AG04450 (cell line): ENCODE measurements around the gene NRL. TPM values are rescaled to one million over a fixed set of nuclear protein-coding genes. Genes with fewer than 3 reads are reported as not detected.

Experiments used
- CTCF ChIA-PET: fragments of 300-600, 350-600 bp; formaldehyde crosslinking; extraction: SDS; loops from one replicate; lab custom pipeline; 2022; ENCODE audit warnings: antibody characterized with exemption, inconsistent platforms; lab: Charles Lee
- POLR2A ChIA-PET: fragments of 350-600 bp; formaldehyde crosslinking; extraction: SDS; loops from one replicate; lab custom pipeline; 2021; ENCODE audit warnings: antibody characterized with exemption, inconsistent platforms; lab: Yijun Ruan, JAX
- DNase-seq: peaks from one replicate; pipeline ENCODE4 v3.0.0-alpha.2; 2011; ENCODE audit warnings: low read depth, low spot score
- H3K27ac ChIP-seq: one replicate; pipeline ENCODE4 v1.5.1; 2012; ENCODE audit warnings: low read depth, low read length, control low read depth
- H3K27me3 ChIP-seq: one replicate; pipeline ENCODE4 v1.6.0; 2012; ENCODE audit warnings: low read length; ENCODE audit not compliant: control insufficient read depth, insufficient read depth
- H3K4me3 ChIP-seq: 2 replicates; pipeline ENCODE4 v1.5.1; 2011; ENCODE audit warnings: mild to moderate bottlenecking, low read depth, low read length, control low read depth
- H3K9me3 ChIP-seq: 2 replicates; pipeline ENCODE4 v1.5.1; 2012; ENCODE audit warnings: low read length; ENCODE audit not compliant: control insufficient read depth, insufficient read depth
- polyA plus RNA-seq: library from polyadenylated mRNA; depleted of rRNA; stranded (reverse); fragments of >200 nt; gene quantifications from 2 replicates; pipeline ENCODE4 v1.2.3, GENCODE V29; 2011
- TF ChIP-seq, protein P1 (sequence below): IDR thresholded peaks from 2 replicates; pipeline ENCODE4 v1.5.1; 2011; ENCODE audit warnings: low read depth, low read length, control low read depth, inconsistent platforms

Gene NRL
- polyA plus RNA-seq, 1 experiment: 0.41 TPM

DNA sequence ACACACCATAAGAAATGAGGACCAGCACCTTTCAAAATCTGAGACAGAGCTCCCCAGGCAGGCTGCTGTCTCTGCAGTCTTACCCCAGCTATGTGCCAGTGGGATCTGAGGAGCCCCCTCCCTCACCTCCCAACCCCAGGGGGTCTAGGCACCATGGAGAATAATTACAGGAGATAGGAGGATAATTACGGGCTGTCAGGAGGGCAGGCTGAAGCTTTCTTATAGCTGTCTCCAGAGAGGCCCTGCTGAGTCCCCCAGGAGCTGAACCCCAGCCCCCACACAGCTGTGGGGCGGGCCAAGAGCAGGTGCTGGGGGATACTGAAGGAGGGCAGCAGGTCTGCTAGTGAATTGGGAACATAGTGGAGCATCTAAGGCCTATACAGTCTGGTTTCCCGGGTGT is 36.6 kb downstream of the NRL start:
- ChIA-PET POLR2A (interaction anchor here (0.6 kb wide), 1 partner anchor 58 kb away, joined by 3 read pairs; the partner anchor contains the start of gene PSME1), CTCF (interaction anchor here (1.2 kb wide), 1 partner anchor 12 kb away, joined by 4 read pairs; no protein-coding TSS in a partner anchor)
- TF ChIP-seq, protein P1, sequence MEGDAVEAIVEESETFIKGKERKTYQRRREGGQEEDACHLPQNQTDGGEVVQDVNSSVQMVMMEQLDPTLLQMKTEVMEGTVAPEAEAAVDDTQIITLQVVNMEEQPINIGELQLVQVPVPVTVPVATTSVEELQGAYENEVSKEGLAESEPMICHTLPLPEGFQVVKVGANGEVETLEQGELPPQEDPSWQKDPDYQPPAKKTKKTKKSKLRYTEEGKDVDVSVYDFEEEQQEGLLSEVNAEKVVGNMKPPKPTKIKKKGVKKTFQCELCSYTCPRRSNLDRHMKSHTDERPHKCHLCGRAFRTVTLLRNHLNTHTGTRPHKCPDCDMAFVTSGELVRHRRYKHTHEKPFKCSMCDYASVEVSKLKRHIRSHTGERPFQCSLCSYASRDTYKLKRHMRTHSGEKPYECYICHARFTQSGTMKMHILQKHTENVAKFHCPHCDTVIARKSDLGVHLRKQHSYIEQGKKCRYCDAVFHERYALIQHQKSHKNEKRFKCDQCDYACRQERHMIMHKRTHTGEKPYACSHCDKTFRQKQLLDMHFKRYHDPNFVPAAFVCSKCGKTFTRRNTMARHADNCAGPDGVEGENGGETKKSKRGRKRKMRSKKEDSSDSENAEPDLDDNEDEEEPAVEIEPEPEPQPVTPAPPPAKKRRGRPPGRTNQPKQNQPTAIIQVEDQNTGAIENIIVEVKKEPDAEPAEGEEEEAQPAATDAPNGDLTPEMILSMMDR: no peak
- Histone ChIP-seq H3K4me3 (no peak overlapping the region), H3K27ac (no peak overlapping the region), H3K9me3 (no peaks in the 10 kb centered on the region; the same call in 1 of the 2 replicates), H3K27me3 (peaks cover 60% of the 10 kb centered on the region)
- no peak for DNase-seq

DNA sequence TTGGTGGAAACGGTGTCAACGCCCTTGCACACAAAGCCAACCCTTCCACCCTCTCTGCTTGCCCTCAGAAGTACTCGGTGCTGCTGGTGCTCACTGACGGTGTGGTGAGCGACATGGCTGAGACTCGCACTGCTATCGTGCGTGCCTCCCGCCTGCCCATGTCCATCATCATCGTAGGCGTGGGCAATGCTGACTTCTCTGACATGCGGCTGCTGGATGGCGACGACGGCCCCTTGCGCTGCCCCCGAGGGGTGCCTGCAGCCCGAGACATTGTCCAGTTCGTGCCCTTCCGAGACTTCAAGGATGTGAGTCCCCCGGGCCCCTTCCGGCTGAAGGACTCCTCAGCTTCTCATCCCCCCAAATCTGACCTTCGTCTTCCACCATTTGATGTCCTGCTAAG is 37.7 kb downstream of the NRL start:
- Histone ChIP-seq H3K27ac (no peak overlapping the region), H3K4me3 (no peak overlapping the region), H3K27me3 (peaks cover 60% of the 10 kb centered on the region), H3K9me3 (no peaks in the 10 kb centered on the region)
- CTCF ChIA-PET: interaction anchor here (1.1 kb wide), 1 partner anchor 13 kb away, joined by 7 read pairs; no protein-coding TSS in a partner anchor
- TF ChIP-seq, protein P1: no peak
- POLR2A ChIA-PET: no interaction called here
- no peak for DNase-seq

DNA sequence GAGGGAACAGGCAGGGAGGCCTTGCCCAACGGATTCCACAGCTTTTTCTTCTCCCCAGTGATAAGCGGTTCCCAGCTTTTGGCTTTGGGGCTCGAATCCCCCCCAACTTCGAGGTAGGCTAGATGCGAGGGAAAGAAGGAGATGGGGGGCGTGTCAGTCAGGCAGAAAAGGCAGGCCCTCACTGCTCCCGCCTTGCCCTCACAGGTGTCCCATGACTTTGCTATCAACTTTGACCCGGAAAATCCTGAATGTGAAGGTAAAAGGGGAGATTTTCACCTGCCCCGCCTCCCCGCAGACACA is 38.5 kb downstream of the NRL start:
- TF ChIP-seq, protein P1: no peak
- H3K9me3 ChIP-seq: no peaks in the 10 kb centered on the region
- POLR2A ChIA-PET: no interaction called here
- DNase-seq: no peak
- CTCF ChIA-PET: interaction anchor here (1.1 to 1.2 kb wide), 2 partner anchors 14 to 18 kb away, joined by 7 read pairs; no protein-coding TSS in a partner anchor
- no peak overlapping the region for H3K27ac ChIP-seq
- no peak overlapping the region for H3K4me3 ChIP-seq
- peaks cover 58% of the 10 kb centered on the region for H3K27me3 ChIP-seq

DNA sequence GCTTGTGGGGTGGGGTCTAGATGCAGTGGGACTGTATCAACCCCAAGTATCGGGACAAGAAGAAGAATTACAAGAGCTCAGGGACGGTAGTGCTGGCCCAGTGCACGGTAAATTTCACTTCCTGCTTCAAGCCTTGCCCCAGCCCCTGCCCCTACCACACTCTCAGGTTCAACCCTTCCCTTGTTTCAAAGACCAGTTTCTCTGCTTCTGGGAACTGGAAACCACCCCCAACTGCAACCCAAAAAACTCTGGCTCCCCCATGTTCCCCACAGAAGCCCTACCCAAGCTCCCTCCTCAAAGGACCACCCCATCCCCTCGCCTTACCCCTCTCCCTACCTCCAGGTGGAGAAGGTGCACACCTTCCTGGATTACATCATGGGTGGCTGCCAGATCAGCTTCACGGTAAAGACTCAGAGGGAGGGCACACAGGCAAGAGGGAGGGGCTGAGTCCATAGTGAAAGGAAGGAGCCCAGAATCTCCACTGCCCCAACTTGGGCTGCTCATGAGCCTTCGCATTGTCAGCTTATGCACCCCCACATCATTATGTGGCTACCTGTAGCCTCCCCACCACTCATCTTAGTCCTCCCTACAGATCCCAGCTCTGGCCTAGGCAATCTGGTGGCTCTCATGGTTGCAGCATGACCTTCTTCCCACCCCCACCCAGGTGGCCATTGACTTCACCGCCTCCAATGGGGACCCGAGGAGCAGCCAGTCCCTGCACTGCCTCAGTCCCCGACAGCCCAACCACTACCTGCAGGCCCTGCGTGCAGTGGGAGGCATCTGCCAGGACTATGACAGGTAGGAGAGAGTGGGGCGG is 39.1 kb downstream of the NRL start:
- H3K4me3 ChIP-seq: no peak overlapping the region
- no peaks in the 10 kb centered on the region for H3K9me3 ChIP-seq
- H3K27me3 ChIP-seq: peaks cover 57% of the 10 kb centered on the region
- TF ChIP-seq, protein P1: no peak
- no peak for DNase-seq
- POLR2A ChIA-PET: no interaction called here
- CTCF ChIA-PET: interaction anchor here (0.5 to 2.2 kb wide), 4 partner anchors 15 to 914 kb away, joined by 6 to 12 read pairs (median 8); no protein-coding TSS in a partner anchor
- no peak overlapping the region for H3K27ac ChIP-seq
